Mesenchymal stem cell (in vitro differentiated cells and primary cell): Measurements from ENCODE around the gene ZC3H7B.

ENCODE experiments used
- DNase-seq: peaks from one replicate; pipeline ENCODE4 v3.0.0-alpha.2; 2013
- H2AFZ ChIP-seq: one replicate; pipeline ENCODE4 v1.6.1; 2013; ENCODE audit warnings: low read depth, mild to moderate bottlenecking, control low read depth, inconsistent platforms, low read length, moderate library complexity
- H2AK5ac ChIP-seq: 2 replicates; pipeline ENCODE4 v1.6.1; 2013; ENCODE audit warnings: low read length, moderate library complexity, mild to moderate bottlenecking, inconsistent platforms; ENCODE audit not compliant: severe bottlenecking
- H2BK120ac ChIP-seq: one replicate; pipeline ENCODE4 v1.6.1; 2013; ENCODE audit warnings: low read depth, mild to moderate bottlenecking, inconsistent platforms, low read length, moderate library complexity
- H2BK12ac ChIP-seq, 2 experiments: one replicate each; pipeline ENCODE4 v1.6.1; 2013; ENCODE audit warnings: inconsistent platforms in 2 of 2, low read length in 2 of 2, mild to moderate bottlenecking in 2 of 2, moderate library complexity in 2 of 2, control low read depth in 1 of 2
- H2BK15ac ChIP-seq: one replicate; pipeline ENCODE4 v1.6.1; 2013; ENCODE audit warnings: mild to moderate bottlenecking, low read depth, inconsistent platforms; ENCODE audit not compliant: poor library complexity, severe bottlenecking
- H2BK5ac ChIP-seq: 2 replicates; pipeline ENCODE4 v1.6.1; 2013; ENCODE audit warnings: low read depth, mild to moderate bottlenecking, low read length, control low read depth, inconsistent platforms; ENCODE audit not compliant: poor library complexity, severe bottlenecking
- H3K14ac ChIP-seq, 2 experiments: one replicate each; pipeline ENCODE4 v1.6.1; 2013; ENCODE audit warnings: inconsistent platforms in 2 of 2, low read length in 2 of 2, control low read depth in 1 of 2, mild to moderate bottlenecking in 1 of 2, moderate library complexity in 1 of 2
- H3K18ac ChIP-seq, 2 experiments: one replicate each; pipeline ENCODE4 v1.6.1; 2013; ENCODE audit warnings: inconsistent platforms in 2 of 2, low read length in 2 of 2, control low read depth in 1 of 2, low read depth in 1 of 2, mild to moderate bottlenecking in 1 of 2
- H3K23ac ChIP-seq, 2 experiments: one replicate each; pipeline ENCODE4 v1.6.1; 2013; ENCODE audit warnings: inconsistent platforms in 2 of 2, low read length in 2 of 2, mild to moderate bottlenecking in 2 of 2, moderate library complexity in 2 of 2, control low read depth in 1 of 2
- H3K27ac ChIP-seq: 2 replicates; pipeline ENCODE4 v1.5.1; 2013; ENCODE audit warnings: mild to moderate bottlenecking, moderate library complexity, low read length, control low read depth, inconsistent platforms; ENCODE audit not compliant: poor library complexity, severe bottlenecking
- H3K27me3 ChIP-seq, 2 experiments: 2 replicates each; pipeline versions ENCODE4 v1.6.1 to v1.7.0; 2013; ENCODE audit warnings: low read length in 2 of 2, mild to moderate bottlenecking in 2 of 2, moderate library complexity in 2 of 2, control low read depth in 1 of 2, inconsistent platforms in 1 of 2; ENCODE audit not compliant: control insufficient read depth in 1 of 2, insufficient read depth in 1 of 2
- H3K36me3 ChIP-seq, 2 experiments: 2 replicates each; pipeline versions ENCODE4 v1.6.1 to v1.7.0; 2013; ENCODE audit warnings: low read length in 2 of 2, control low read depth in 1 of 2, inconsistent platforms in 1 of 2, low read depth in 1 of 2, mild to moderate bottlenecking in 1 of 2; ENCODE audit not compliant: insufficient read depth in 2 of 2, control insufficient read depth in 1 of 2
- H3K4ac ChIP-seq, 2 experiments: one replicate each; pipeline ENCODE4 v1.6.1; 2013; ENCODE audit warnings: inconsistent platforms in 2 of 2, low read length in 2 of 2, mild to moderate bottlenecking in 2 of 2, moderate library complexity in 2 of 2, control low read depth in 1 of 2, low read depth in 1 of 2
- H3K4me1 ChIP-seq: 2 replicates; pipeline ENCODE4 v1.6.1; 2013; ENCODE audit warnings: low read depth, low read length, control low read depth; ENCODE audit not compliant: control insufficient read depth, insufficient read depth
- H3K4me2 ChIP-seq: 2 replicates; pipeline ENCODE4 v1.6.1; 2013; ENCODE audit warnings: low read length, mild to moderate bottlenecking, inconsistent platforms; ENCODE audit not compliant: poor library complexity, severe bottlenecking
- H3K4me3 ChIP-seq, 2 experiments: 2 replicates each; pipeline versions ENCODE4 v1.5.1 to v1.7.0; 2013; ENCODE audit warnings: low read length in 2 of 2, mild to moderate bottlenecking in 2 of 2, control low read depth in 1 of 2, low read depth in 1 of 2; ENCODE audit not compliant: insufficient read depth in 1 of 2
- H3K79me1 ChIP-seq: replicated peaks from 2 replicates; pipeline ENCODE4 v1.6.1; 2013; ENCODE audit warnings: mild to moderate bottlenecking, control low read depth, low read length, inconsistent platforms; ENCODE audit not compliant: poor library complexity, severe bottlenecking
- H3K9ac ChIP-seq: 2 replicates; pipeline ENCODE4 v1.7.0; 2013; ENCODE audit warnings: mild to moderate bottlenecking, low read length, moderate library complexity
- H3K9me3 ChIP-seq: 2 replicates; pipeline ENCODE4 v1.7.0; 2013; ENCODE audit warnings: mild to moderate bottlenecking, low read length; ENCODE audit not compliant: control insufficient read depth
- H4K8ac ChIP-seq: one replicate; pipeline ENCODE4 v1.6.1; 2013; ENCODE audit warnings: inconsistent platforms, mild to moderate bottlenecking, low read length, moderate library complexity
- H4K91ac ChIP-seq: one replicate; pipeline ENCODE4 v1.6.1; 2013; ENCODE audit warnings: mild to moderate bottlenecking, low read length, inconsistent platforms
- WGBS: methylation state at CpG from one replicate; pipeline ENCODE4 v1.1.7; 2013; ENCODE audit warnings: mixed read lengths; 5-methylcytosine and 5-hydroxymethylcytosine counted together

The ZC3H7B gene

DNA sequence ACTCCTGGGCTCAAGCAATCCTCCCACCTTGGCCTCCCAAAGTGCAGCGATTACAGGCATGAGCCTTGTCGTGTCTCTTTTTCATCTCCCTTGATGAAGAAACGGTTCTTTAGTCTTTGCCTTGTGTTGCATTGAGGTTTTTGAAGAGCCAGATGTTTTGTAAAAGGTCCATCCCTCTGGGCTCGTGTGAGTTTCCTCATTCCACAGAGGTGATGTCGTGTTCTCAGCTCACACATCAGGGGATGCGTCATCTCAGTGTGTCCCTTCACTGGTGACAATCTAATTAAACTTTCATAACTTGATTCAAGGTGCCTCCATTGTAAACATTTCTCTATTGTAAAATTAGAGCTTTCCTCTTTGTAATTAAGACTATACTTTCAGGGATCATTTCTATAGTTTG, 50.7 kb downstream of the ZC3H7B start:
- Histone ChIP-seq H2BK12ac (no peak overlapping the region), H3K14ac (no peak overlapping the region), H4K91ac (no peak overlapping the region), H3K27ac (peak overlapping the region; percentile 21), H3K79me1 (peaks cover 27% of the 10 kb centered on the region), H4K8ac (no peak overlapping the region), H3K4me1 (peaks cover 16% of the 10 kb centered on the region), H2BK5ac (no peak overlapping the region), H3K23ac (no peak overlapping the region), H3K4me3 (no peak overlapping the region), H2BK120ac (no peak overlapping the region), H3K9me3 (no peaks in the 10 kb centered on the region), H3K9ac (no peak overlapping the region), H2BK15ac (no peak overlapping the region), H3K18ac (no peak overlapping the region), H3K4ac (no peak overlapping the region), H3K27me3 (no peaks in the 10 kb centered on the region), H2AK5ac (no peak overlapping the region), H2AFZ (no peak overlapping the region), H3K36me3 (peaks cover 88 to 91% of the 10 kb centered on the region in 2 experiments), H3K4me2 (no peak overlapping the region)
- 52% methylated on average over 6 of the region's 6 CpGs for WGBS
- DNase-seq: peak; percentile 80

GRCh38 chr22:41353862-41354575, 52.7 kb downstream of the ZC3H7B start:
- H3K27me3 ChIP-seq: no peaks in the 10 kb centered on the region
- H2BK5ac ChIP-seq: no peak overlapping the region
- peaks cover 83 to 91% of the 10 kb centered on the region in 2 experiments for H3K36me3 ChIP-seq
- H3K4ac ChIP-seq: no peak overlapping the region
- no peak overlapping the region for H2BK12ac ChIP-seq
- no peak overlapping the region for H2AK5ac ChIP-seq
- H4K91ac ChIP-seq: no peak overlapping the region
- H3K23ac ChIP-seq: no peak overlapping the region
- no peak overlapping the region for H3K27ac ChIP-seq
- no peak overlapping the region for H3K4me2 ChIP-seq
- DNase-seq: no peak
- 92% methylated on average over 10 of the region's 10 CpGs for WGBS
- H3K14ac ChIP-seq: no peak overlapping the region
- H3K9ac ChIP-seq: no peak overlapping the region
- no peak overlapping the region for H4K8ac ChIP-seq
- no peak overlapping the region for H3K18ac ChIP-seq
- no peak overlapping the region for H2BK120ac ChIP-seq
- H3K4me1 ChIP-seq: peaks cover 12% of the 10 kb centered on the region
- peaks cover 26% of the 10 kb centered on the region for H3K79me1 ChIP-seq
- no peaks in the 10 kb centered on the region for H3K9me3 ChIP-seq
- no peak overlapping the region for H2BK15ac ChIP-seq
- no peak overlapping the region for H2AFZ ChIP-seq
- H3K4me3 ChIP-seq: no peak overlapping the region

DNA sequence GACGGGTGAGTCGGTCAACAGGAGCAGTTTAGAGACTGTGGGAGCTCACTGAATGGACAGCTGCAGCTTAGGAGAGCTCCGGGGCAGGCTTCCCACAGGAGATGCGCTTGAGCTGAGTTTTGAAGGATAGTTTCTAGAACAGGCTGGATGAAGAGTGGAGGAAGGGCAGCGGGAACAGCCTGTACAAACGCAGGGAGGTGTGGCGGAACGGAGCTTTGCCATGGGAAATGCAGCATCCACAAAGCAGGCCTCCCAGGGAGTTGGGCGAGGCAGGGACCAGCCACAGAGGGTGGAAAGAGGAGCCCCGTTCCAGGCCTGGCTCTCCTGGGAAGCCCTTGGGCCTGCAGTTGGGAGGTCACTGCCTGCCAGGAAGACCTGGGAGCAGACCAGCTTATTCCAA, 53.7 kb downstream of the ZC3H7B start:
- H3K9ac ChIP-seq: no peak overlapping the region
- no peak overlapping the region for H3K18ac ChIP-seq
- 94% methylated on average over 10 of the region's 10 CpGs for WGBS
- no peak overlapping the region for H3K4me2 ChIP-seq
- no peaks in the 10 kb centered on the region for H3K9me3 ChIP-seq
- DNase-seq: no peak
- H2BK5ac ChIP-seq: no peak overlapping the region
- no peak overlapping the region for H2BK120ac ChIP-seq
- no peak overlapping the region for H2AK5ac ChIP-seq
- H3K27ac ChIP-seq: no peak overlapping the region
- H4K91ac ChIP-seq: no peak overlapping the region
- no peak overlapping the region for H2AFZ ChIP-seq
- peaks cover 23% of the 10 kb centered on the region for H3K79me1 ChIP-seq
- H3K36me3 ChIP-seq: peaks cover 81 to 87% of the 10 kb centered on the region in 2 experiments
- H2BK12ac ChIP-seq: no peak overlapping the region
- H2BK15ac ChIP-seq: no peak overlapping the region
- no peak overlapping the region for H4K8ac ChIP-seq
- no peaks in the 10 kb centered on the region for H3K27me3 ChIP-seq
- H3K4me3 ChIP-seq: no peak overlapping the region
- no peak overlapping the region for H3K4ac ChIP-seq
- H3K23ac ChIP-seq: no peak overlapping the region
- peaks cover 16% of the 10 kb centered on the region for H3K4me1 ChIP-seq
- H3K14ac ChIP-seq: no peak overlapping the region

- no peak for DNase-seq
- no peaks in the 10 kb centered on the region for H3K9me3 ChIP-seq
- H2BK12ac ChIP-seq: no peak overlapping the region
- no peak overlapping the region for H3K4me2 ChIP-seq
- no peak overlapping the region for H3K9ac ChIP-seq
- 99% methylated on average over 16 of the region's 17 CpGs for WGBS
- no peak overlapping the region for H3K23ac ChIP-seq
- H2BK120ac ChIP-seq: no peak overlapping the region
- no peak overlapping the region for H3K14ac ChIP-seq
- H3K4ac ChIP-seq: no peak overlapping the region
- H4K8ac ChIP-seq: no peak overlapping the region
- no peaks in the 10 kb centered on the region for H3K27me3 ChIP-seq
- no peak overlapping the region for H3K27ac ChIP-seq
- no peak overlapping the region for H2AFZ ChIP-seq
- peaks cover 20% of the 10 kb centered on the region for H3K4me1 ChIP-seq
- peaks cover 81 to 83% of the 10 kb centered on the region in 2 experiments for H3K36me3 ChIP-seq
- H3K4me3 ChIP-seq: no peak overlapping the region
- H2BK5ac ChIP-seq: no peak overlapping the region
- H4K91ac ChIP-seq: no peak overlapping the region
- H3K18ac ChIP-seq: no peak overlapping the region
- H3K79me1 ChIP-seq: peaks cover 21% of the 10 kb centered on the region
- no peak overlapping the region for H2BK15ac ChIP-seq
- no peak overlapping the region for H2AK5ac ChIP-seq
These were observed 54.6 kb downstream of the ZC3H7B start for GRCh38 chr22:41355895-41356294.
